Measurements from ENCODE around the gene ABTB1.

ABTB1 gene

DNA sequence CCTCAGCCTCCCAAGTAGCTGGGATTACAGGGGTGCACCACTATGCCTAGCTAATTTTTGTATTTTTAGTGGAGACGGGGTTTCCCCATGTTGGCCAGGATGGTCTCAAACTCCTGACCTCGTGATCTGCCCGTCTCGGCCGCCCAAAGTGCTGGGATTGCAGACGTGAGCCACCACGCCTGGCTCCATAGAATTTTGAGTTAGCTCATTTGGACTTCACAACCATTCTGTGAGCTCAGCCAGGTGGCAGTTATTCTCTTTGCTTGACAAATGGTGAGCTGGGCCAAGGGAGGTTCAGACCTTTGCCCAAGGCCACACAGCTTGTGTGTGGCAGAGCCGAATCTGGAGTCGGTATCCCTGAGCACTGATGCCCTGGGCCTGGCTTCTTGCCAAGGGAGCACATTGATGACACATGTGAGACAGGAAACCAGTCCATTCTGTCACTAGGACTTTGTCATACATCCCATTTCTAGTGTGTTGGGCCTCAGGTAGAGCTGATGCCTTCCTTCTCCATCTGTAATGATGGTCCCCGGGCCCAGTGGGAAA lies 26.2 kb upstream of the ABTB1 start:
- Histone ChIP-seq H3K36me3 (no peaks in the 10 kb centered on the region), H3K9me3 (no peaks in the 10 kb centered on the region), H3K4me1 (ENCODE audit: control insufficient read depth in 1 of 2, insufficient read depth in 1 of 2, low read depth in 1 of 2, low read length in 1 of 2) (no peaks in the 10 kb centered on the region), H3K4me3 (ENCODE audit: low read depth in 1 of 2, low read length in 1 of 2) (no peak overlapping the region), H3K27me3 (no peaks in the 10 kb centered on the region), H3K27ac (no peak overlapping the region)
- TF ChIP-seq, protein P1, sequence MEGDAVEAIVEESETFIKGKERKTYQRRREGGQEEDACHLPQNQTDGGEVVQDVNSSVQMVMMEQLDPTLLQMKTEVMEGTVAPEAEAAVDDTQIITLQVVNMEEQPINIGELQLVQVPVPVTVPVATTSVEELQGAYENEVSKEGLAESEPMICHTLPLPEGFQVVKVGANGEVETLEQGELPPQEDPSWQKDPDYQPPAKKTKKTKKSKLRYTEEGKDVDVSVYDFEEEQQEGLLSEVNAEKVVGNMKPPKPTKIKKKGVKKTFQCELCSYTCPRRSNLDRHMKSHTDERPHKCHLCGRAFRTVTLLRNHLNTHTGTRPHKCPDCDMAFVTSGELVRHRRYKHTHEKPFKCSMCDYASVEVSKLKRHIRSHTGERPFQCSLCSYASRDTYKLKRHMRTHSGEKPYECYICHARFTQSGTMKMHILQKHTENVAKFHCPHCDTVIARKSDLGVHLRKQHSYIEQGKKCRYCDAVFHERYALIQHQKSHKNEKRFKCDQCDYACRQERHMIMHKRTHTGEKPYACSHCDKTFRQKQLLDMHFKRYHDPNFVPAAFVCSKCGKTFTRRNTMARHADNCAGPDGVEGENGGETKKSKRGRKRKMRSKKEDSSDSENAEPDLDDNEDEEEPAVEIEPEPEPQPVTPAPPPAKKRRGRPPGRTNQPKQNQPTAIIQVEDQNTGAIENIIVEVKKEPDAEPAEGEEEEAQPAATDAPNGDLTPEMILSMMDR (IDR thresholded peaks at IDR 0.05), result no peak

DNA sequence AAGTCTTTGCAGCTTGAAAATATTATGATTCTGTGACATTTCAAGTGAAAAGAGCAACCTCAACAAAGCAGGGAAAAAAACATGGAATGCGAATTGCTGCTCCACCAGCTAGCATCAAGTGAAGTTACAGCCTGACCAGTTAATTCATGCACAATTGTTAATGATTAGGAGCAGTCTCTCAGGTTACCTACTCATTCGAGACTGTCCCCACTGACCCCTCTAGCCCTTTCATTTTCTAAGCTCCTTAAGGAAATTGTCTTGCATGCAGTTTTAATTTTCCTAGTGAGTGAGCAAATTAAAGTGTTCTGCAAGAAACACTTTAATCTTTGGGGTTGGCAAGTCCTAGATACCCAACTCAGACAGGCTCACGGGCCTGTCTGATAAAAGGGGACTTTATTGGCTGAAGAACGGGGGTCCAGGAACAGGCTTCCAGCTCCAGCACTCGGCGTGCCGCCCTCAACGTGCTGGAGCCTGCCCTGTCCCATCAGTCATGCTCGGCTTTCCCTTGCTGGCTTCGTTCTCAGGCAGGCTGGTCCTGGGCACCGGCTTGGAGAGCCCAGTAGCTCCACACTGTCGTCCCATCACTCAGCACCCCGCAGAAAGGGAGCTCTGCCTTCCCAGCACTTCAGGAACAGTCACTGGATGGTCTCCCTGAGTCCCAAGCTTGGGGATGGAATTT lies 25.4 kb upstream of the ABTB1 start:
- Histone ChIP-seq H3K4me1 (ENCODE audit: control insufficient read depth in 1 of 2, insufficient read depth in 1 of 2, low read depth in 1 of 2, low read length in 1 of 2) (no peaks in the 10 kb centered on the region), H3K36me3 (no peaks in the 10 kb centered on the region), H3K27me3 (no peaks in the 10 kb centered on the region), H3K27ac (no peak overlapping the region), H3K4me3 (ENCODE audit: low read depth in 1 of 2, low read length in 1 of 2) (no peak overlapping the region), H3K9me3 (no peaks in the 10 kb centered on the region)
- TF ChIP-seq, protein P1 (IDR thresholded peaks at IDR 0.05), result no peak

DNA sequence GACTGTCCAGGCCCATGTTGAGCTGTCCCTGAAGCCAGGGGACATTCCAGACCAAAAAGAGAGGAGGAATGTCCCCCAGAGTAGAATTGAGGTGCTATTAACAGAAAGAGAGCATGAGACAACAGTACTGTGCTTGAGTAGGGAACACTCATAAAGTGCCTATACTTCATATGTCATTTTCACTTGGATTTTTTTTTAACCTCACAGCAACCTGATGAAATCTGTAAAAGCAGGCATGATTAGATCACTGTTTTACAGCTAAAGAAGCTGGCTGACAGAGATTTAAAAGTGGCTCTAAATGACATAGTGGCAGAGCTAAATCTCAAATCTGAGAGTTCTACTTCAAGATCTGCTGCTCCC lies 24.9 kb upstream of the ABTB1 start:
- TF ChIP-seq, protein P1 (IDR thresholded peaks at IDR 0.05), result no peak
- no peaks in the 10 kb centered on the region for H3K27me3 ChIP-seq
- H3K9me3 ChIP-seq, result no peaks in the 10 kb centered on the region
- no peak overlapping the region for H3K27ac ChIP-seq
- H3K36me3 ChIP-seq, result no peaks in the 10 kb centered on the region
- H3K4me3 ChIP-seq (ENCODE audit: low read depth in 1 of 2, low read length in 1 of 2), result no peak overlapping the region
- no peaks in the 10 kb centered on the region for H3K4me1 ChIP-seq (ENCODE audit: control insufficient read depth in 1 of 2, insufficient read depth in 1 of 2, low read depth in 1 of 2, low read length in 1 of 2)

DNA sequence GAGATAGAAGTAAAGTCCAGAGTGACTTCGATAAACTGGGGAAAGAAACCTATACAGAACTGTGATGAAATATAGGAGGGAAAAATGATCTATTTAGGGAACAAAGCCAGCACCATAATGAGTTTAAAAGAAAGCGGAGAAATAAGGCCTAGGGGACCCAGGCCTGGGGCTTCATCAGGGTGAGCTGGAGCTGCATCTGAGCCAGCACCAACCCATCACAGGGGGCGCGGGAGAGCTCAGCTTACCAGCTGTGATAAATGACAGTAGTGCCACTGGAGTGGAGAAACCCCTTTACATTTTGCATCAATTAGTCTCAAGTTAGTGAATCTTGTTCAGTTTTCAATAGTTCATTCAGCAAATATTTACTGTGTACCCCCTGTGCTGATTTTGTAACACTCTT lies 22.5 kb upstream of the ABTB1 start:
- Histone ChIP-seq H3K36me3 (no peaks in the 10 kb centered on the region), H3K4me1 (ENCODE audit: control insufficient read depth in 1 of 2, insufficient read depth in 1 of 2, low read depth in 1 of 2, low read length in 1 of 2) (no peaks in the 10 kb centered on the region), H3K9me3 (no peaks in the 10 kb centered on the region), H3K27me3 (no peaks in the 10 kb centered on the region), H3K27ac (no peak overlapping the region), H3K4me3 (ENCODE audit: low read depth in 1 of 2, low read length in 1 of 2) (no peak overlapping the region)
- TF ChIP-seq, protein P1 (IDR thresholded peaks at IDR 0.05), result no peak

DNA sequence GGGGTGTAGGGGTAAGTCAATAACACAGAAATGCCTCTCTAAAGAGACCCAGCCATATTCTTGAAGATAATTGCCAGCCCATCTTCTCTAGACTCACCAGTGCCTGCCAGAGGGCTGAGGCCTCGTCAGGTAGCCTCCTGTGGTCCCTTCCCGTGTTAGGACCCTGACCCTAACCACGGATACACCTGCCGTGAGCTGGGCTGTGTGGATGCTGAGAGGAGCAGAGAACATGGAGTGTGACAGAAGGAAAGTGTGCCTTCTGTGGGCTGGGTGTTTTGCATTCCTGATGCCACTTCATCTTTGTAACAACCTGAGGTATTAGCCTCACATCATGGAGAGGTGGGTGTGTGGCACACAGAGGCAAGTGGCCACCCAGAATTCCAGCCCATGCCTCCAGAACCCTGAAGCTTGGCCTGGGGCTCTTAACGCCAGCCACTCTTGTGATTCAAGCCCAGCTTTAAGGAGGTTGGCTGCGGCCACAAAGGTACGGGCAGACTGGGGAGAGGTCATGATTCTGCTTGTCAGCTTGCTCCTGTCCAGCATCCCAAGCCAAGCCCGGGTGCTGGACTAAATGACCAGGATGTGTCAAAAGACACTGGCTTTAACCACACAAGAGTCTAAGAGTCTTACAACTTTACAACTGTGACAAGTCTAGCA lies 21.1 kb upstream of the ABTB1 start:
- Histone ChIP-seq H3K27me3 (no peaks in the 10 kb centered on the region), H3K36me3 (no peaks in the 10 kb centered on the region), H3K4me1 (ENCODE audit: control insufficient read depth in 1 of 2, insufficient read depth in 1 of 2, low read depth in 1 of 2, low read length in 1 of 2) (no peaks in the 10 kb centered on the region), H3K27ac (no peak overlapping the region), H3K4me3 (ENCODE audit: low read depth in 1 of 2, low read length in 1 of 2) (no peak overlapping the region), H3K9me3 (no peaks in the 10 kb centered on the region)
- TF ChIP-seq, protein P1 (IDR thresholded peaks at IDR 0.05), result no peak
